ENCODE measurements around the gene ZBED2.

GRCh38 chr3:111571907-111572460, 23.2 kb downstream of the ZBED2 start:
- TF ChIP-seq POLR2A (IDR thresholded peaks at IDR 0.05), result no peak
- TF ChIP-seq, protein P1, sequence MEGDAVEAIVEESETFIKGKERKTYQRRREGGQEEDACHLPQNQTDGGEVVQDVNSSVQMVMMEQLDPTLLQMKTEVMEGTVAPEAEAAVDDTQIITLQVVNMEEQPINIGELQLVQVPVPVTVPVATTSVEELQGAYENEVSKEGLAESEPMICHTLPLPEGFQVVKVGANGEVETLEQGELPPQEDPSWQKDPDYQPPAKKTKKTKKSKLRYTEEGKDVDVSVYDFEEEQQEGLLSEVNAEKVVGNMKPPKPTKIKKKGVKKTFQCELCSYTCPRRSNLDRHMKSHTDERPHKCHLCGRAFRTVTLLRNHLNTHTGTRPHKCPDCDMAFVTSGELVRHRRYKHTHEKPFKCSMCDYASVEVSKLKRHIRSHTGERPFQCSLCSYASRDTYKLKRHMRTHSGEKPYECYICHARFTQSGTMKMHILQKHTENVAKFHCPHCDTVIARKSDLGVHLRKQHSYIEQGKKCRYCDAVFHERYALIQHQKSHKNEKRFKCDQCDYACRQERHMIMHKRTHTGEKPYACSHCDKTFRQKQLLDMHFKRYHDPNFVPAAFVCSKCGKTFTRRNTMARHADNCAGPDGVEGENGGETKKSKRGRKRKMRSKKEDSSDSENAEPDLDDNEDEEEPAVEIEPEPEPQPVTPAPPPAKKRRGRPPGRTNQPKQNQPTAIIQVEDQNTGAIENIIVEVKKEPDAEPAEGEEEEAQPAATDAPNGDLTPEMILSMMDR (IDR thresholded peaks at IDR 0.05), result no peak

All from lower leg skin (tissue), 3 donors.